HUES64 (cell line): ENCODE data around the gene PPA1.
"Not testable (repeated sequence)": the region's sequence is repeated elsewhere in the genome, so short reads cannot be mapped to it uniquely, and the experiment has no call there.

Experiments used
- H3K27ac ChIP-seq: 2 replicates; pipeline ENCODE4 v1.7.0; 2013; ENCODE audit warnings: low read depth, low read length, inconsistent platforms
- H3K27me3 ChIP-seq: 2 replicates; pipeline ENCODE4 v1.6.1; 2013; ENCODE audit warnings: mild to moderate bottlenecking, low read length; ENCODE audit not compliant: insufficient read depth
- H3K36me3 ChIP-seq: 2 replicates; pipeline ENCODE4 v1.6.1; 2013; ENCODE audit warnings: mild to moderate bottlenecking, low read length; ENCODE audit not compliant: insufficient read depth
- H3K4me1 ChIP-seq: 2 replicates; pipeline ENCODE4 v1.6.1; 2013; ENCODE audit warnings: mild to moderate bottlenecking, low read length, moderate library complexity; ENCODE audit not compliant: insufficient read depth
- H3K4me3 ChIP-seq: 2 replicates; pipeline ENCODE4 v1.5.1; 2013; ENCODE audit warnings: mild to moderate bottlenecking, low read length, moderate library complexity
- H3K9ac ChIP-seq: 2 replicates; pipeline ENCODE4 v1.6.1; 2013; ENCODE audit warnings: mild to moderate bottlenecking, low read depth, low read length
- H3K9me3 ChIP-seq: 2 replicates; pipeline ENCODE4 v1.6.1; 2013; ENCODE audit warnings: low read depth, low read length; ENCODE audit not compliant: insufficient read depth
- WGBS: fragments of 150-250, 120-280 bp; methylation state at CpG from one replicate; pipeline ENCODE4 v1.1.7; 2013; ENCODE audit warnings: missing lambda C conversion rate; 5-methylcytosine and 5-hydroxymethylcytosine counted together

Gene PPA1

DNA sequence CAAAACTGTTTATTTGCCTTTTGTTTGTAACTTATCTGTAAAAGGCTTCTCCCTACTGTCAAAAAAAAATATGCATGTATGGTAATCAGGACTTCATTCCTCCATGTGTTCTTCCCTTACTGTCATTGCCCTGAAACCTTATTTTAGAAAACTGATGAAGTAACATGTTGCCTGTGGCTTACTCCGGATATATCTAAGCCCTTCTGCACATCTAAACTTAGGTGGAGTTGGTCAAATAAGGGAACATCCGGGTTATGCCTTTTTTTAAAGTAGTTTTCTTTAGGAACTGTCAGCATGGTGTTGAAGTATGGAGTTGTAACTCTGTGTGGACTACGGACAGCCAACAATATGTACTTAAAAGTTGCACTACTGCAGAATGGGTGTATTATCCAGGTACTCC, 69.1 kb downstream of the PPA1 start:
- 97% methylated on average over 3 of the region's 3 CpGs for WGBS
- no peaks in the 10 kb centered on the region for H3K27me3 ChIP-seq
- peaks cover 12% of the 10 kb centered on the region for H3K4me1 ChIP-seq
- H3K9me3 ChIP-seq = no peaks in the 10 kb centered on the region
- no peak overlapping the region for H3K27ac ChIP-seq
- H3K9ac ChIP-seq = no peak overlapping the region
- H3K4me3 ChIP-seq = no peak overlapping the region
- H3K36me3 ChIP-seq = peaks cover 55% of the 10 kb centered on the region

DNA sequence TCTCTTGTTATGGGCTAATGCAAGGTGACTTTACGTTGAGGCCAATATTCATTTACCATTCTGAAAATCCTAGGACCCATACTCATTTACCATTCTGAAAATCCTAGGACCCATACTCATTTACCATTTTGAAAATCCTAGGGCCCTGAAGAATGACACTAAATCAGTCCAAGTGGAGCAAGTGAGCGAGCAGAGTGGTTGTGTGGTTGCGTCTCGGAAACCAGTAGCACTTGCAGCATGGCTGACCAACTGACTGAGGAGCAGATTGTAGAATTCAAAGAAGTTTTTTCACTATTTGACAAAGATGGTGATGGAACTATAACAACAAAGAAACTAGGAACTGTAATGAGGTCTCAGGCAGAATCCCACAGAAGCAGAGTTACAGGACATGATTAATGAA, 69.8 kb downstream of the PPA1 start:
- Histone ChIP-seq H3K9me3 (no peaks in the 10 kb centered on the region), H3K27ac (no peak overlapping the region), H3K4me3 (no peak overlapping the region), H3K9ac (no peak overlapping the region), H3K4me1 (peaks cover 9% of the 10 kb centered on the region), H3K36me3 (peaks cover 63% of the 10 kb centered on the region), H3K27me3 (no peaks in the 10 kb centered on the region)
- 94% methylated on average over 4 of the region's 4 CpGs for WGBS

DNA sequence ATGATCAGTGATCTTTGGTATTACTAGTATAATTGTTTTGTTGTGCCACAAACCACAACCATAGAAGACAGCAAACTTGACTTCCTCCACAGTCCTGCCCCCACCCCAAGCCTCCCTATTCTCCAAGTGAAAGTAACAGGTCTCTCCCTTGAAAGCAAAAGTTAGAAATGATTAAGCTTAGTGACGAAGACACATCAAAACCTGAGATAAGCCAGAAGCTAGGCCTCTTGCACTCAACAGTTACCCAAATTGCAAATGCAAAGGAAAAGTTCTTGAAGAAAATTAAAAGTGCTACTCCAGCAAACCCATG, 70.4 kb downstream of the PPA1 start:
- WGBS = 83% methylated on average over 1 of the region's 1 CpG
- Histone ChIP-seq H3K9ac (no peak overlapping the region), H3K9me3 (no peaks in the 10 kb centered on the region), H3K27me3 (no peaks in the 10 kb centered on the region), H3K4me3 (no peak overlapping the region), H3K36me3 (peaks cover 65% of the 10 kb centered on the region), H3K27ac (no peak overlapping the region; the same call in 1 of the 2 replicates), H3K4me1 (peaks cover 9% of the 10 kb centered on the region)

DNA sequence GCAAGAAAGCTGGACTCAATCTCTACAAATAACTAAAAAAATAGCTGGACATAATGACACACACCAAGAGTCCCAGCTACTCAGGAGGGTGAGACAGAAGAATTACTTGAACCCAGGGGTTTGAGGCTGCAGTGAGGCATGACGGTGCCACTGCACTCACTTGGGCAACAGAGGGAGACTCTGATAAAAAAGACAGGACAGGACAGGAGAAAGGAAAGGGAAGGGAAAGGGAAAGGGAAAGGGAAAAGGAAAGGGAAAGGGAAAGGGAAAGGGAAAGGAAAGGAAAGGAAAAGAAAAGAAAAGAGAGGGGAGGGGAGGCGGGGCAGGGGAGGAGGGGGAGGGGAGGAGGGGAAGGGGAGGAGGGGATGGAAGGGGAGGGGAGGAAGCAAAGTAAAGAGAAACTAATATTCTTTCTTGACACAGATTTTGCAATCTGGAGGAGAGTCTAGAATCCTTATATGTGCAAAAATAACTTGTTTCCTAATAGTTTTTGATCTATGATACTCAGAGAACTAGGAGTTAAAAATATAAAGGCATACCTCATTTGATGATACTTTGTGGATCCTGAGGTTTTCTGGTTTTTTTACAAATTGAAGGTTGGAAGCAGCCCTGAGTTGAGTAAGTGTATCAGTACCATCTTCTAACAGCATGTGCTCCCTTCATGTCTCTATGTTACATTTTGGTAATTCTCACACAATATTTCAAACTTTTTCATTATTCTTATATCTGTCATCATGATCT, 70.9 kb downstream of the PPA1 start:
- H3K27me3 ChIP-seq = no peaks in the 10 kb centered on the region
- peaks cover 9% of the 10 kb centered on the region for H3K4me1 ChIP-seq
- no peak overlapping the region for H3K4me3 ChIP-seq
- H3K9me3 ChIP-seq = no peaks in the 10 kb centered on the region
- no peak overlapping the region; the same call in 1 of the 2 replicates for H3K27ac ChIP-seq
- no peak overlapping the region for H3K9ac ChIP-seq
- H3K36me3 ChIP-seq = peaks cover 66% of the 10 kb centered on the region
- WGBS = 89% methylated on average over 1 of the region's 2 CpGs

DNA sequence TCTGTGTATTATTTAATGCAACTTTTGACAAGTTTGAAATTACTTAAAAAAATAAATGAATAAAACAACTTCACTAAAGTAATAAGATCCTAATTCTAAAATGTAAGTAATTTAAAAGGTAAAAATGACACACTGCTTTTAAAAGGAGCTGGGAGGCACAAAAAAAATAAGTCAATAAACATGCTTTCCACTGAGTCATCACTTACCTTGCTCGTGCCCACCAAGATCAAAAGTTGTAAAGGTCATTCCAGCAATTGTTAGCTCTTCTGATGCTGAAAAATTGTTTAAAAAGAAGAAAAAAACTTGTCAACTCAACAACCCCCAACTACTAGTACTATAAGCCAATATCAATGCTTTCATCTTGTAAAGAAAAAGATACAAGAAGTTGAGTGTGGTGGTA, 72.4 kb downstream of the PPA1 start:
- Histone ChIP-seq H3K4me1 (peaks cover 9% of the 10 kb centered on the region), H3K27me3 (no peaks in the 10 kb centered on the region), H3K9ac (no peak overlapping the region), H3K36me3 (peaks cover 69% of the 10 kb centered on the region), H3K9me3 (no peaks in the 10 kb centered on the region), H3K27ac (no peak overlapping the region), H3K4me3 (no peak overlapping the region)
- WGBS = 91% methylated on average over 1 of the region's 1 CpG

DNA sequence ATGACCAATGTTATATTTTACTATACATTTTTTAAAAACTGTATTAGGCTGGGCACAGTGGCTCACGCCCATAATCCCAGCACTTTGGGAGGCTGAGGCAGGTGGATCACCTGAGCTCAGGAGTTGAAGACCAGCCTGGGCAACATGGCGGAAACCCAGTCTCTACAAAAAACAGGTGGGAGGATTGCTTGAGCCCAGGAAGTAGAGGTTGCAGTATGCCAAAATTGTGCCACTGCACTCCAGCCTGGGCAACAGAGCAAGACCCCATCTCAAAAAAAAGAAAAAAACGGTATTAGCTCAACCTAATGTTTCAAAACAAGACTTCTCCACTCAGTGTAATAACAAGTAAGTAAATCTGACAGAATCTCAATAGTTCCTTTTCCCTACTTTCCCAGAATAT, 73.9 kb downstream of the PPA1 start:
- H3K27ac ChIP-seq, H3K9me3 ChIP-seq, H3K4me3 ChIP-seq, H3K27me3 ChIP-seq, H3K9ac ChIP-seq: not testable (repeated sequence)
- H3K4me1 ChIP-seq = peaks cover 11% of the 10 kb centered on the region
- WGBS = 82% methylated on average over 3 of the region's 3 CpGs
- peaks cover 77% of the 10 kb centered on the region for H3K36me3 ChIP-seq

DNA sequence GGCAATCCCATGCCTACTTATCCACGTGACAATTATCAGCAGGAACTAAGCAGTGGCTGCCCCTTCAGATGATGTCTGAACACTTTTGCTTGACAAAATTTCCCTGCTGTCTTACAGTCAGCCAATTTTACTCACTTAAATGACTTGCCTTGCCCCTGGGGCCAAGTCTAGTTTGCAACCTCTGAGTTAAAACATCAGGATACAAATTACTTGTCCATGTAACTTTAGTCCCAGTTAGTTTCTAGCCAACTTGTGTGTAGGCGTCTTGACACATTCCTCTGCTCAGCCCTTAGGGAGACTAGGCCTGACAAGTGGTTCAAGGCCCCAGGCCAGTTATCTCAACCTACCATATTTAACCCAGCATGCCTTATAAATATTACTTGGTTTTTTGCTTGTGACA, 75.1 kb downstream of the PPA1 start:
- Histone ChIP-seq H3K9me3 (no peaks in the 10 kb centered on the region), H3K36me3 (peaks cover 87% of the 10 kb centered on the region), H3K4me1 (peaks cover 10% of the 10 kb centered on the region), H3K27ac (no peak overlapping the region), H3K4me3 (no peak overlapping the region), H3K9ac (no peak overlapping the region), H3K27me3 (no peaks in the 10 kb centered on the region)
- 96% methylated on average over 2 of the region's 2 CpGs for WGBS

DNA sequence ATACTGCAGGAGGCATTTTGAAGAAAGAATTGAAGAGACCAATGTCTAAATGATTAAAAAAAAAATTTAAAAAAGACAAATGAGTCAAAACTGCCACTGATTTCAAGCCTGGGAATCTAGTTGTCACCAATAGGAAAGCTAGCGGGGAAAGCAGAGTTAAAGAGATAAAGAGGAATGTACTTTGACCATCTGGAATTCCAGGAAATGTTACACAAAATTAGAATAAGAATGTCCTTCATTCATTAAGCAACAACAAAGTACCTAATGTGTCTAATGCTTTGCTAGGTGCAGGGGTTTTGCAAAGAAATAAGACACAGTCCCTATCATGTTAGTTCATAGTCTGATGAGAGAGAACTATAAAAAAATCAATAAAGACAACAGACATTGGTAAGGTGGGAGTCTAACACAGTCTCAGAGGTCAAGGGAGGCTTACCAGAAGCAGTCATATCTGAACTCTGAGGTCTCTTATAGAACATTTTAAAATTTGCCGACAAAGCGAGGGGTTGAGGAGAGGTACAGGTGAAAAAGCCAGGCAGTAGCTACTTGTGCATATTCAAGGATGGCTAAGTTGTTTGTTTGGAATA, 77.9 kb downstream of the PPA1 start:
- peak overlapping the region; percentile 19; the same call in 1 of the 2 replicates for H3K27ac ChIP-seq
- no peak overlapping the region for H3K4me3 ChIP-seq
- no peaks in the 10 kb centered on the region for H3K9me3 ChIP-seq
- no peaks in the 10 kb centered on the region for H3K27me3 ChIP-seq
- no peak overlapping the region for H3K9ac ChIP-seq
- 64% methylated on average over 3 of the region's 3 CpGs for WGBS
- peaks cover 3% of the 10 kb centered on the region; the same call in 1 of the 2 replicates for H3K4me1 ChIP-seq
- H3K36me3 ChIP-seq = peaks cover 100% of the 10 kb centered on the region
